GM12878 (cell line): ENCODE measurements around the gene DTNBP1. TPM values are rescaled to one million over a fixed set of nuclear protein-coding genes. Genes with fewer than 3 reads are reported as not detected.

Experiments used
- ATAC-seq: fragments of 200-7000 bp; cut with Tn5 transposase; 3 replicates; pipeline ENCODE4 v1.9.1; 2020; ENCODE audit warnings: mild to moderate bottlenecking, moderate library complexity
- BruUV-seq: library from RNA; stranded (reverse); fragments of 400-500 nt; replicated peaks from 2 replicates; lab custom pipeline; 2021; lab: Mats Ljungman, UMichigan
- CTCF ChIA-PET: fragments of 300-600 bp; sonication (Branson Sonifier 250); formaldehyde crosslinking; extraction: SDS; loops from one replicate; lab custom pipeline; 2021; ENCODE audit warnings: inconsistent platforms; lab: Yijun Ruan, JAX
- POLR2A ChIA-PET: fragments of 350-600 bp; formaldehyde crosslinking; extraction: SDS; loops from one replicate; lab custom pipeline; 2021; ENCODE audit warnings: inconsistent platforms; lab: Charles Lee
- RAD21 ChIA-PET: fragments of 300-600 bp; sonication (Branson Sonifier 250); formaldehyde crosslinking; loops from one replicate; lab custom pipeline; 2023; ENCODE audit warnings: antibody characterized with exemption; ENCODE audit not compliant: unreplicated experiment; lab: Charles Lee
- SMC1A ChIA-PET: fragments of 300-600 bp; sonication (Branson Sonifier 250); formaldehyde crosslinking; loops from one replicate; lab custom pipeline; 2023; ENCODE audit not compliant: unreplicated experiment, uncharacterized antibody; lab: Charles Lee
- DNase-seq: peaks from one replicate; pipeline ENCODE4 v3.0.0-alpha.2; 2011; ENCODE audit warnings: low read depth, low spot score
- FAIRE-seq: peaks from 3 replicates; lab custom pipeline; 2011; peaks lifted over from hg19 to GRCh38; lab: Jason Lieb, UNC
- H2AFZ ChIP-seq: 2 replicates; pipeline ENCODE4 v1.6.0; 2011; ENCODE audit warnings: low read depth, low read length, control low read depth; ENCODE audit not compliant: control insufficient read depth
- H3K27ac ChIP-seq: 2 replicates; pipeline ENCODE4 v1.5.1; 2011; ENCODE audit warnings: control low read depth; ENCODE audit not compliant: control insufficient read depth, insufficient read depth
- H3K27me3 ChIP-seq, 2 experiments: replicated peaks in 1 of 2; 2 replicates each; pipeline versions ENCODE4 v1.6.0 to v1.6.1; 2011; ENCODE audit warnings: low read length in 1 of 2; ENCODE audit not compliant: control insufficient read depth in 2 of 2, insufficient read depth in 2 of 2
- H3K36me3 ChIP-seq, 2 experiments: 2 replicates each; pipeline ENCODE4 v1.5.1; 2011; ENCODE audit warnings: low read length in 1 of 2; ENCODE audit not compliant: control insufficient read depth in 2 of 2, insufficient read depth in 2 of 2
- H3K4me1 ChIP-seq: 2 replicates; pipeline ENCODE4 v1.6.1; 2011; ENCODE audit warnings: mild to moderate bottlenecking, low read length, moderate library complexity, mixed read lengths; ENCODE audit not compliant: control insufficient read depth, insufficient read depth
- H3K4me2 ChIP-seq: 2 replicates; pipeline ENCODE4 v1.6.0; 2011; ENCODE audit warnings: control low read depth; ENCODE audit not compliant: control insufficient read depth, insufficient read depth
- H3K4me3 ChIP-seq: fragments of 200-600 bp; sonication (generic); 2 replicates; pipeline ENCODE4 v1.5.1; 2016
- H3K79me2 ChIP-seq: 2 replicates; pipeline ENCODE4 v1.6.0; 2011; ENCODE audit warnings: low read length; ENCODE audit not compliant: control insufficient read depth, insufficient read depth
- H3K9ac ChIP-seq: 2 replicates; pipeline ENCODE4 v1.8.0; 2011; ENCODE audit warnings: low read length, control low read depth, mixed read lengths; ENCODE audit not compliant: control insufficient read depth, insufficient read depth
- H3K9me3 ChIP-seq: replicated peaks from 3 replicates; pipeline ENCODE4 v1.5.1; 2011; ENCODE audit warnings: mild to moderate bottlenecking, low read length; ENCODE audit not compliant: control insufficient read depth, insufficient read depth
- H4K20me1 ChIP-seq: 2 replicates; pipeline ENCODE4 v1.6.0; 2011; ENCODE audit not compliant: control insufficient read depth, insufficient read depth
- KLF5 ChIP-seq: fragments of 450-650 bp; IDR thresholded peaks from 2 replicates; pipeline ENCODE4 v1.6.1; 2014; ENCODE audit warnings: mild to moderate bottlenecking; ENCODE audit not compliant: partially characterized antibody
- MYB ChIP-seq: fragments of 150-350 bp; IDR thresholded peaks from 2 replicates; pipeline ENCODE4 v1.6.1; 2014; ENCODE audit warnings: mild to moderate bottlenecking, low read depth, low read length, borderline replicate concordance
- NR2C1 ChIP-seq: fragments of 450-650 bp; IDR thresholded peaks from 2 replicates; pipeline ENCODE4 v1.6.1; 2017; ENCODE audit warnings: antibody characterized with exemption, mild to moderate bottlenecking, moderate library complexity
- POU2F2 ChIP-seq: IDR thresholded peaks from 3 replicates; pipeline ENCODE4 v1.6.1; 2011; ENCODE audit warnings: low read depth, mild to moderate bottlenecking, low read length, borderline replicate concordance
- RBBP5 ChIP-seq: fragments of 200-600 bp; sonication (generic); conservative IDR thresholded peaks from 2 replicates; pipeline ENCODE4 v1.6.1; 2016
- SIN3A ChIP-seq: IDR thresholded peaks from 2 replicates; pipeline ENCODE4 v1.6.1; 2012; ENCODE audit warnings: low read depth, low read length, improper control_type of control experiment
- TCF12 ChIP-seq: IDR thresholded peaks from 2 replicates; pipeline ENCODE4 v1.6.1; 2011; ENCODE audit warnings: low read depth, mild to moderate bottlenecking, low read length
- TCF3 ChIP-seq: IDR thresholded peaks from 2 replicates; pipeline ENCODE4 v1.6.1; 2012; ENCODE audit warnings: low read depth, mild to moderate bottlenecking, low read length, borderline replicate concordance; ENCODE audit not compliant: insufficient read depth
- ZNF217 ChIP-seq: fragments of 450-650 bp; IDR thresholded peaks from 2 replicates; pipeline ENCODE4 v1.6.1; 2017; ENCODE audit warnings: antibody characterized with exemption, mild to moderate bottlenecking
- ZSCAN29 ChIP-seq: fragments of 450-650 bp; IDR thresholded peaks from 2 replicates; pipeline ENCODE4 v1.6.1; 2017; ENCODE audit warnings: mild to moderate bottlenecking, moderate library complexity
- WGBS: methylation state at CpG from one replicate; pipeline ENCODE4 v1.1.6; 2016; ENCODE audit warnings: low lambda C conversion rate; ENCODE audit not compliant: insufficient replicate concordance, insufficient coverage; ENCODE audit errors: missing lambda C conversion rate; 5-methylcytosine and 5-hydroxymethylcytosine counted together
- in situ Hi-C: fragments of 300-500 bp; cut with MboI; formaldehyde crosslinking; loops from 9 replicates; pipeline ENCODE4 v1.14.3; 2018; ENCODE audit warnings: mixed read lengths
- intact Hi-C: fragments of 100-400 bp; cut with micrococcal nuclease; formaldehyde crosslinking; loops from one replicate; pipeline ENCODE4 v1.14.2; 2022; ENCODE audit not compliant: unreplicated experiment
- polyA plus RNA-seq, 11 experiments: library from polyadenylated mRNA; depleted of rRNA in 4 of 11; unstranded in 6 of 11; stranded (reverse) in 5 of 11; fragments of >200 nt; fragmentation: Nextera tagmentation in 4 of 11; fragmentation: Illumina TruSeq in 1 of 11; extraction: Ambion mirVana in 4 of 11; extraction: Trizol in 1 of 11; gene quantifications; 1 replicate in 1 of 11; 2 replicates in 10 of 11; pipeline versions ENCODE4 v1.2.1 to v1.2.3, GENCODE V29; 2011 to 2016; ENCODE audit warnings: inconsistent platforms in 2 of 11, missing spikeins in 2 of 11, low read depth in 1 of 11
- total RNA-seq, 4 experiments: library from RNA; depleted of rRNA in 3 of 4; stranded (reverse); fragments of >200 nt in 3 of 4; fragmentation: Illumina TruSeq in 1 of 4; extraction: Trizol in 1 of 4; gene quantifications; 2 replicates each; pipeline versions ENCODE4 v1.2.1 to v1.2.3, GENCODE V29; 2013 to 2021

Gene DTNBP1
- total and polyA plus RNA-seq, 10 of the 15 experiments (the other 5 are each of a cell fraction or from before 2014, with no cell fraction given), result 7.1 to 40.3 (median 20.1) TPM

DNA sequence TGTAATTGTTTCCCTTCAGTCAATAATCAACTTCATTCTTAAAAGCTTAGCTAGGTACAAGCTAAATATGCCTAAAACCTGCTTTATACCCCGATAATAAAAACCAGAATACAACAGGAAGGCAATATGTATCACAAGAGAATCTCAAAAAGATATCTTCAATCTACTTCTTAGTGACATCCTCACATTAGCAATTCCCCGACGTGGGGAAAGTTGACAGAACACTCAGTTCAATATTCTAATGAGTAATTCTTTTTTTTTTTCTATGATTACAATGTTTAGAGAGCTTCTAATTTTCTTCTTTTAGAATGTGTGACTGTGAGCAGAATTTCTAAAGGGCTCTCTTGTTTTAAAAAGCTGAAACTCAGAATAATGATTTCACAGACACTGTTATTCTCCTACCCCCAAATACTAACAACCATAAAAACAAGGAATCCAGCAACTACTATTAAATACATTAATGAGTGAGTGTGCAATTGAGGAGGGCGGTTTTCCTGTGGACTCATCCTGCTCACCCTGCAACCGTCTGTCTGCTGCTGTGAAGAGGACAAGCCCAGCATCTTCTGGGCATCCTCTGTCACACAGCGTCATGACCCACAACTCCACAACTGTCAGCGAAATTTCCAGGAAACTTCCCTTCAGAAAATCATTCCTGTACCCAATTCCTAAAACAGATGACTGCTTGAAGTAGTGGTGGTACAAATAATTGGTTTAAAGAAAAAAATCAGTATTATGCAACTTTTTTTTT, 68.1 kb downstream of the DTNBP1 start:
- FAIRE-seq (no peak), ATAC-seq (no peak), DNase-seq (no peak)
- in situ Hi-C loops (no loop called here), intact Hi-C loops (no loop called here)
- 79% methylated on average over 7 of the region's 7 CpGs for WGBS
- CTCF ChIA-PET, result interaction anchor here (1.4 to 1.6 kb wide), 2 partner anchors 16 to 29 kb away, joined by 5 to 8 read pairs; no protein-coding TSS in a partner anchor
- no peaks in the 10 kb centered on the region; a peak in 1 of 4 replicates for H3K36me3 ChIP-seq
- BruUV-seq, result no TSS peak
- SMC1A ChIA-PET, result interaction anchor here (0.9 to 2.6 kb wide), 5 partner anchors 11 to 73 kb away, joined by 4 to 7 read pairs (median 6); no protein-coding TSS in a partner anchor
- H3K9me3 ChIP-seq, result no peaks in the 10 kb centered on the region
- RAD21 ChIA-PET, result interaction anchor here (1.5 kb wide), 1 partner anchor 11 kb away, joined by 4 read pairs; no protein-coding TSS in a partner anchor
- H3K4me3 ChIP-seq, result no peak overlapping the region
- H3K9ac ChIP-seq, result no peak overlapping the region
- H3K4me2 ChIP-seq, result no peak overlapping the region
- H4K20me1 ChIP-seq, result no peaks in the 10 kb centered on the region
- no peak overlapping the region for H2AFZ ChIP-seq
- POLR2A ChIA-PET, result no interaction called here
- no peaks in the 10 kb centered on the region for H3K27me3 ChIP-seq
- no peak overlapping the region for H3K27ac ChIP-seq
- TF ChIP-seq NR2C1 (no peak), ZNF217 (no peak), TCF3 (no peak), TCF12 (no peak), ZSCAN29 (no peak), MYB (no peak), KLF5 (no peak), POU2F2 (no peak), RBBP5 (no peak), SIN3A (no peak)
- H3K79me2 ChIP-seq, result no peaks in the 10 kb centered on the region
- H3K4me1 ChIP-seq, result no peaks in the 10 kb centered on the region
